Measurements from ENCODE around the gene NYAP2. TPM values are rescaled to one million over a fixed set of nuclear protein-coding genes. Genes with fewer than 3 reads are reported as not detected.

The NYAP2 gene
- total RNA-seq, 1 experiment from 2014 or later, result not detected

DNA sequence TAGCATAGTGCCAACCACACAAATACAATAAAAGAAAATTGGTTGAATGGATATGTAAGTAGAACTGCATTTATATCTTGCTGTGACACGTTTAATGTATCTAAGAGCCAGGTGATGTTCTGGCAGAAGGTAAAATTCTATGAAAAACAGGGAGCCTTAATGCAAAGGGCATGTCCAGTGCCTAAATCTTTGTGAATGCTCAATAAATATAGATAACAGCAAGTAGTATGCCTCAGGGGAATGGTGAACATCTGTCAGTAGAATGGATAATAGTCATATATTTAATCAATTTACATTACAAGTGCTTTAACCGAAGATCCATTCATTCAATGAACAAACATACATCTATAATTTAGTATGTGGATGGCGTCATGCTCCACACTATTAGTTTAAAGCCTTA lies 43.7 kb upstream of the NYAP2 start:
- CTCF ChIA-PET, result no interaction called here
- DNase-seq (ENCODE audit: low spot score), result no peak
- intact Hi-C loops (cut with micrococcal nuclease; ENCODE audit: unreplicated experiment), result no loop called here
- Histone ChIP-seq H3K4me1 (ENCODE audit: insufficient read depth, low read length, poor library complexity, severe bottlenecking) (no peaks in the 10 kb centered on the region), H3K4me3 (ENCODE audit: low read depth, low read length, poor library complexity, severe bottlenecking) (no peak overlapping the region), H3K36me3 (ENCODE audit: insufficient read depth, low read length, poor library complexity, severe bottlenecking) (no peaks in the 10 kb centered on the region), H3K9me3 (ENCODE audit: low read depth, low read length, poor library complexity, severe bottlenecking) (no peaks in the 10 kb centered on the region), H3K27me3 (replicated peaks; ENCODE audit: insufficient read depth, low read depth, low read length, poor library complexity) (no peaks in the 10 kb centered on the region), H3K27ac (ENCODE audit: low read depth, low read length, poor library complexity, severe bottlenecking) (no peak overlapping the region)
- TF ChIP-seq CTCF (conservative IDR thresholded peaks at IDR 0.05; ENCODE audit: low read depth, low read length) (no peak), EZH2 (IDR thresholded peaks at IDR 0.05; ENCODE audit: borderline replicate concordance, low read depth, low read length, poor library complexity, severe bottlenecking) (no peak)
- POLR2A ChIA-PET (ENCODE audit: low non-redundant PET), result no interaction called here
- no TSS peak for BruUV-seq (replicated peaks)

DNA sequence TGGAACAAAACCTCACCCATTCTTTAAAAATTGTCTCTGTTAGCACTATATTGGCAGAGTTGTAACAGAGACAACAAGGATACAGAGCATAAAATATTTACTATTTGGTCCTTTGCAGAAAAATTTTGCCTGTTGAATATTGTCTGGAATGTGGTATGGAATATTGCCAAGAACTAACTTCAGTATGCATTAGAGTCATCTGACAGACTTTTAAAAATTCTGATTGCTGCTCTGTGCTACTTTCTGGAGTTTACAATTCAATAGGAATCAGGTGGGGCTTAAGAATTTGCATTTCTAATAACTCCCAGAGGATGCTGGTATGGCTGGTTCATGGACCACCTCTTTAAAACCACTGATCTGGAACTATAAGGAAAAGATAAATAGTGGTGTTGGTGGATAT lies 32.8 kb upstream of the NYAP2 start:
- ChIA-PET CTCF (no interaction called here), POLR2A (ENCODE audit: low non-redundant PET) (no interaction called here)
- H3K36me3 ChIP-seq (ENCODE audit: insufficient read depth, low read length, poor library complexity, severe bottlenecking), result no peaks in the 10 kb centered on the region
- intact Hi-C loops (cut with micrococcal nuclease; ENCODE audit: unreplicated experiment), result no loop called here
- no peaks in the 10 kb centered on the region for H3K27me3 ChIP-seq (replicated peaks; ENCODE audit: insufficient read depth, low read depth, low read length, poor library complexity)
- H3K4me1 ChIP-seq (ENCODE audit: insufficient read depth, low read length, poor library complexity, severe bottlenecking), result no peaks in the 10 kb centered on the region
- DNase-seq (ENCODE audit: low spot score), result no peak
- H3K27ac ChIP-seq (ENCODE audit: low read depth, low read length, poor library complexity, severe bottlenecking), result no peak overlapping the region
- no TSS peak for BruUV-seq (replicated peaks)
- no peaks in the 10 kb centered on the region for H3K9me3 ChIP-seq (ENCODE audit: low read depth, low read length, poor library complexity, severe bottlenecking)
- no peak for TF ChIP-seq CTCF (conservative IDR thresholded peaks at IDR 0.05; ENCODE audit: low read depth, low read length)
- no peak for TF ChIP-seq EZH2 (IDR thresholded peaks at IDR 0.05; ENCODE audit: borderline replicate concordance, low read depth, low read length, poor library complexity, severe bottlenecking)
- H3K4me3 ChIP-seq (ENCODE audit: low read depth, low read length, poor library complexity, severe bottlenecking), result no peak overlapping the region

DNA sequence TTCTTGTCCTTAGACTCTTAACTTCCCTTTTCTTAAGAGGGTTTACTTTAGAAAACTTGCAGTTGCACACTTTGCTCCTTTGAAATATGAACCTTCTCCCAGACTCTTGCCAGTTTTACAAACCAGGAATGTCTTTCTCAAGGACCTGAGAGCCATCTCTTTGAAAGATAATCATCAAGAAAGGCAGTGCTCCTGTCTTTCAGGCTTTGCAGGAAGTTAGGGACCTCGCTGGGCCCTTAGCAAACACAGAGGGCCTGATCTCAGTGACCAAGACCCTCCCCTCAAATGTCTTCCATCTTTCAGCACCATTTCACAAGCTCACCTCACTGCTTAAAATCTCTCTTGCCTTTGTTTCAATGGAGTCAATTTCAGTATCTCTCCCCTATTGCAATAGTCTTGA lies 32.0 kb upstream of the NYAP2 start:
- no peak overlapping the region for H3K27ac ChIP-seq (ENCODE audit: low read depth, low read length, poor library complexity, severe bottlenecking)
- H3K4me3 ChIP-seq (ENCODE audit: low read depth, low read length, poor library complexity, severe bottlenecking), result no peak overlapping the region
- intact Hi-C loops (cut with micrococcal nuclease; ENCODE audit: unreplicated experiment), result no loop called here
- no peaks in the 10 kb centered on the region for H3K36me3 ChIP-seq (ENCODE audit: insufficient read depth, low read length, poor library complexity, severe bottlenecking)
- H3K27me3 ChIP-seq (replicated peaks; ENCODE audit: insufficient read depth, low read depth, low read length, poor library complexity), result no peaks in the 10 kb centered on the region
- no peaks in the 10 kb centered on the region for H3K9me3 ChIP-seq (ENCODE audit: low read depth, low read length, poor library complexity, severe bottlenecking)
- BruUV-seq (replicated peaks), result no TSS peak
- no peaks in the 10 kb centered on the region for H3K4me1 ChIP-seq (ENCODE audit: insufficient read depth, low read length, poor library complexity, severe bottlenecking)
- ChIA-PET CTCF (no interaction called here), POLR2A (ENCODE audit: low non-redundant PET) (no interaction called here)
- DNase-seq (ENCODE audit: low spot score), result no peak
- no peak for TF ChIP-seq EZH2 (IDR thresholded peaks at IDR 0.05; ENCODE audit: borderline replicate concordance, low read depth, low read length, poor library complexity, severe bottlenecking)
- TF ChIP-seq CTCF (conservative IDR thresholded peaks at IDR 0.05; ENCODE audit: low read depth, low read length), result no peak

All from A673 (cell line).